Measurements from ENCODE around the gene PRDX5. TPM values are rescaled to one million over a fixed set of nuclear protein-coding genes. Genes with fewer than 3 reads are reported as not detected.

PRDX5 gene
- total and polyA plus RNA-seq, 10 of the 15 experiments (the other 5 are each of a cell fraction or from before 2014, with no cell fraction given): 95.7 to 406 (median 240) TPM

GRCh38 chr11:64321533-64321932 lies 3.6 kb downstream of the PRDX5 start (continued):
- TF ChIP-seq MYB (IDR thresholded peaks at IDR 0.05; ENCODE audit: borderline replicate concordance, low read depth, low read length): no peak
- no peak for TF ChIP-seq IRF3 (IDR thresholded peaks at IDR 0.05)
- TF ChIP-seq ZZZ3 (IDR thresholded peaks at IDR 0.05; ENCODE audit: control insufficient read depth, insufficient read length, low read depth): no peak
- TF ChIP-seq ZNF687 (IDR thresholded peaks at IDR 0.05): no peak
- no peak for TF ChIP-seq E4F1 (IDR thresholded peaks at IDR 0.05; ENCODE audit: borderline replicate concordance, partially characterized antibody)
- TF ChIP-seq BMI1 (IDR thresholded peaks at IDR 0.05; ENCODE audit: borderline replicate concordance): no peak
- no peak for TF ChIP-seq USF2 (IDR thresholded peaks at IDR 0.05; ENCODE audit: borderline replicate concordance, low read depth, low read length)
- TF ChIP-seq DPF2 (IDR thresholded peaks at IDR 0.05): no peak
- TF ChIP-seq ZNF622 (IDR thresholded peaks at IDR 0.05): no peak
- no peak for TF ChIP-seq IKZF2 (IDR thresholded peaks at IDR 0.05)

All from GM12878 (cell line).